SK-N-SH treated with all-trans-retinoic acid at 6 μM for 48 hours (cell line): ENCODE data around the gene RANBP1.

Experiments
- ESRRG ChIP-seq: fragments of 250-450 bp; sonication (Bioruptor Pico); IDR thresholded peaks from 2 replicates; pipeline ENCODE4 v1.6.1; 2021; ENCODE audit warnings: mild to moderate bottlenecking
- TF ChIP-seq, protein P1 (sequence below): fragments of 250-450 bp; sonication (Bioruptor Pico); IDR thresholded peaks from 2 replicates; pipeline ENCODE4 v1.8.0; 2020; ENCODE audit warnings: mild to moderate bottlenecking, moderate library complexity, borderline replicate concordance
- TF ChIP-seq, protein P2 (sequence below): fragments of 250-450 bp; sonication (Bioruptor Pico); IDR thresholded peaks from 2 replicates; pipeline ENCODE4 v1.5.1; 2020; ENCODE audit warnings: low read depth, mild to moderate bottlenecking, moderate library complexity

DNA sequence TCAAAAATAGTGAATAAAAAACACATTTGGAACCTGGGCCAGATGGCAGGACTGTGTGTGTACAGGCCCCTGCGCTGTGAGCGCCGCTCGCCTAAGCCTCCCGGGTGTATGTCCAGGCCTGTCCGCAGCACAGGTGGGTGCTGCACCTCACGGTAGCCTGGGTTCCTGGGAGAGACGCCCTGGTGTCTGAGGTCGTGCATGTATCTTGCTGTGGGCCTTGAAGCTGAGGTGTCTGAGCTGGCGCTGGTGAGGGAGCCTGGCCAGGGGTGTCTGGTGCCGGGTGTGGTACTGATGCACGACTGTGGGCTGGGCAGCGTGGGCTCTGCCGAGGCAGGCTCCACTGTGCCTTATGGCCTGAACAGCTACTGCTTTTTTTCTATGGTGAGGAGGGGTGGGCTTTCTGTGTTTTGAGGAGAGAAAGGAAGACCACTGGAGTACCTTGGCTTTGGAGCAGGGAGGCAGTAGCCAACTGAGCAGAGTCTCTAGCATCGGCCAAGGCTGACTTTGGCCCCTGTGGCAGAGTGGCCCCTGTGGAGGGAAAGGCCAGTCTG lies 11.5 kb downstream of the RANBP1 start:
- TF ChIP-seq, protein P1, sequence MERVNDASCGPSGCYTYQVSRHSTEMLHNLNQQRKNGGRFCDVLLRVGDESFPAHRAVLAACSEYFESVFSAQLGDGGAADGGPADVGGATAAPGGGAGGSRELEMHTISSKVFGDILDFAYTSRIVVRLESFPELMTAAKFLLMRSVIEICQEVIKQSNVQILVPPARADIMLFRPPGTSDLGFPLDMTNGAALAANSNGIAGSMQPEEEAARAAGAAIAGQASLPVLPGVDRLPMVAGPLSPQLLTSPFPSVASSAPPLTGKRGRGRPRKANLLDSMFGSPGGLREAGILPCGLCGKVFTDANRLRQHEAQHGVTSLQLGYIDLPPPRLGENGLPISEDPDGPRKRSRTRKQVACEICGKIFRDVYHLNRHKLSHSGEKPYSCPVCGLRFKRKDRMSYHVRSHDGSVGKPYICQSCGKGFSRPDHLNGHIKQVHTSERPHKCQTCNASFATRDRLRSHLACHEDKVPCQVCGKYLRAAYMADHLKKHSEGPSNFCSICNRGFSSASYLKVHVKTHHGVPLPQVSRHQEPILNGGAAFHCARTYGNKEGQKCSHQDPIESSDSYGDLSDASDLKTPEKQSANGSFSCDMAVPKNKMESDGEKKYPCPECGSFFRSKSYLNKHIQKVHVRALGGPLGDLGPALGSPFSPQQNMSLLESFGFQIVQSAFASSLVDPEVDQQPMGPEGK (CRISPR knock-in tag) = no peak
- no peak for TF ChIP-seq ESRRG
- TF ChIP-seq, protein P2, sequence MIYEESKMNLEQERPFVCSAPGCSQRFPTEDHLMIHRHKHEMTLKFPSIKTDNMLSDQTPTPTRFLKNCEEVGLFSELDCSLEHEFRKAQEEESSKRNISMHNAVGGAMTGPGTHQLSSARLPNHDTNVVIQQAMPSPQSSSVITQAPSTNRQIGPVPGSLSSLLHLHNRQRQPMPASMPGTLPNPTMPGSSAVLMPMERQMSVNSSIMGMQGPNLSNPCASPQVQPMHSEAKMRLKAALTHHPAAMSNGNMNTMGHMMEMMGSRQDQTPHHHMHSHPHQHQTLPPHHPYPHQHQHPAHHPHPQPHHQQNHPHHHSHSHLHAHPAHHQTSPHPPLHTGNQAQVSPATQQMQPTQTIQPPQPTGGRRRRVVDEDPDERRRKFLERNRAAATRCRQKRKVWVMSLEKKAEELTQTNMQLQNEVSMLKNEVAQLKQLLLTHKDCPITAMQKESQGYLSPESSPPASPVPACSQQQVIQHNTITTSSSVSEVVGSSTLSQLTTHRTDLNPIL (CRISPR knock-in tag) = no peak
